Common myeloid progenitor, CD34-positive (primary cell): ENCODE results near the gene GATA6.
"Not testable (repeated sequence)": the region's sequence is repeated elsewhere in the genome, so short reads cannot be mapped to it uniquely, and the experiment has no call there.

Experiments used
- CTCF ChIA-PET: fragments of 350-600 bp; sonication (Branson Sonifier 250); formaldehyde crosslinking; loops from one replicate; lab custom pipeline; 2021; ENCODE audit warnings: antibody characterized with exemption; lab: Charles Lee
- POLR2A ChIA-PET: fragments of 350-600 bp; sonication (Branson Sonifier 250); formaldehyde crosslinking; loops from one replicate; lab custom pipeline; 2021; ENCODE audit warnings: antibody characterized with exemption; lab: Charles Lee
- DNase-seq, 3 donors: peaks; one replicate each; pipeline versions ENCODE4 v3.0.0 to v3.0.0-alpha.2; 2013
- H3K27ac ChIP-seq, 2 experiments: 1 replicate in 1 of 2; 2 replicates in 1 of 2; pipeline ENCODE4 v1.7.0; 2013; ENCODE audit warnings: inconsistent platforms in 2 of 2, low read length in 2 of 2, mild to moderate bottlenecking in 2 of 2, low read depth in 1 of 2, moderate library complexity in 1 of 2; ENCODE audit not compliant: severe bottlenecking in 2 of 2, insufficient read depth in 1 of 2, poor library complexity in 1 of 2
- H3K27me3 ChIP-seq, 5 experiments: replicated peaks in 2 of 5; 1 replicate in 3 of 5; 2 replicates in 2 of 5; pipeline versions ENCODE4 v1.6.1 to v1.7.0; 2013; ENCODE audit warnings: low read length in 4 of 5, mild to moderate bottlenecking in 2 of 5, moderate library complexity in 2 of 5, inconsistent platforms in 1 of 5; ENCODE audit not compliant: insufficient read depth in 5 of 5, control insufficient read depth in 4 of 5
- H3K36me3 ChIP-seq, 4 experiments: 1 replicate in 2 of 4; 2 replicates in 2 of 4; pipeline versions ENCODE4 v1.6.1 to v1.7.0; 2013; ENCODE audit warnings: low read length in 3 of 4, control low read depth in 1 of 4, mild to moderate bottlenecking in 1 of 4; ENCODE audit not compliant: control insufficient read depth in 4 of 4, insufficient read depth in 4 of 4
- H3K4me1 ChIP-seq, 4 experiments: 1 replicate in 3 of 4; 2 replicates in 1 of 4; pipeline versions ENCODE4 v1.6.1 to v1.7.1; 2013; ENCODE audit warnings: low read length in 3 of 4, mild to moderate bottlenecking in 3 of 4, control low read depth in 1 of 4, inconsistent platforms in 1 of 4, moderate library complexity in 1 of 4; ENCODE audit not compliant: control insufficient read depth in 4 of 4, insufficient read depth in 4 of 4; ENCODE audit errors: control extremely low read depth in 1 of 4
- H3K4me3 ChIP-seq, 7 experiments: 1 replicate in 4 of 7; 2 replicates in 3 of 7; pipeline versions ENCODE4 v1.5.1 to v1.7.0; 2013; ENCODE audit warnings: mild to moderate bottlenecking in 7 of 7, low read length in 6 of 7, moderate library complexity in 6 of 7, inconsistent platforms in 2 of 7, low read depth in 2 of 7, control low read depth in 1 of 7; ENCODE audit not compliant: insufficient read depth in 4 of 7, control insufficient read depth in 1 of 7; ENCODE audit errors: extremely low read depth in 1 of 7
- H3K9me3 ChIP-seq, 5 experiments: 1 replicate in 4 of 5; 2 replicates in 1 of 5; pipeline versions ENCODE4 v1.6.1 to v1.7.1; 2013; ENCODE audit warnings: low read length in 4 of 5, mild to moderate bottlenecking in 2 of 5, inconsistent platforms in 1 of 5, low read depth in 1 of 5, moderate library complexity in 1 of 5; ENCODE audit not compliant: control insufficient read depth in 4 of 5, insufficient read depth in 2 of 5; ENCODE audit errors: control extremely low read depth in 1 of 5
- WGBS: methylation state at CpG from one replicate; pipeline ENCODE4 v1.1.5; 2013; ENCODE audit not compliant: insufficient coverage; 5-methylcytosine and 5-hydroxymethylcytosine counted together

Gene GATA6

DNA sequence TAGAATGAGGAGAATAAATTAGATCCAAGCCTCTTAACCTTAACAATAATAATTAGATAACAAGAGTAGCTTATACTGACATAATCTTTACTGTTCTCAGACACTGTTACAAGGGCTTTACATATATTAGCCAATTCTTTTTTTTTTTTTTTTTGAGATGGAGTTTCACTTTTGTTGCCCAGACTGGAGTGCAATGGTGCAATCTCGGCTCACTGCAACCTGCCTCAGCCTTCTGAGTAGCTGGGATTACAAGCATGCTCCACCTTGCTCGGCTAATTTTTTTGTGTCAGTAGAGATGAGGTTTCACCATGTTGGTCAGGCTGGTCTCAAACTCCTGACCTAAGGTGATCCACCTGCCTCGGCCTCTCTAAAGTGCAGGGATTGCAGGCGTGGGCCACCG is 27.6 kb downstream of the GATA6 start:
- H3K4me1 ChIP-seq, DNase-seq, POLR2A ChIA-PET, H3K27ac ChIP-seq, H3K4me3 ChIP-seq, H3K9me3 ChIP-seq, H3K36me3 ChIP-seq: not testable (repeated sequence)
- WGBS: 100% methylated on average over 2 of the region's 5 CpGs
- CTCF ChIA-PET: interaction anchor here (0.6 kb wide), 1 partner anchor 18 kb away, joined by 3 read pairs; no protein-coding TSS in a partner anchor
- peaks cover 0 to 66% (median 19%) of the 10 kb centered on the region in 5 experiments for H3K27me3 ChIP-seq

DNA sequence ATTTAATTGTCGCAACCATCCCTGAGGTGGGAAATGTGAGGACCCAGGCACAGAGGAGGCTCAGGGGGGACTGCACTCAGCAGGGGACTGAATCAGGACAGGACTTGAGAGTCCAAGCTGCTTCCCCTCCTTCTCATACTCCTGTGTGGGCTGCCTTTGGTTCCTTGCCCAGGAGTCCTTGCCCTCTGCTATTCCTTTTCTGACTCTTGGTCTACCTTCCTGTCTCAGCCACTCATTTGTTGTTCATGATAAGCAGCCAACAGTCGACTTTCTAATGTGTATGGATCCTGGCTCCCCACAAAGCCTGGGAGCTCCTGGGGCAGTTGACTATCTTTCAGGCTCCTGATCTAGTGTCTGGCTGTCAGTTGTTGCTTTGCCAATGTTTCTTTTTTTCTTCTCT is 28.3 kb downstream of the GATA6 start:
- H3K27ac ChIP-seq: no peak overlapping the region
- H3K36me3 ChIP-seq: no peaks in the 10 kb centered on the region
- H3K4me3 ChIP-seq: no peak overlapping the region
- CTCF ChIA-PET: no interaction called here
- DNase-seq: no peak
- peaks cover 0 to 60% (median 14%) of the 10 kb centered on the region in 5 experiments for H3K27me3 ChIP-seq
- WGBS: 96% methylated on average over 2 of the region's 2 CpGs
- POLR2A ChIA-PET: no interaction called here
- H3K4me1 ChIP-seq: no peaks in the 10 kb centered on the region
- H3K9me3 ChIP-seq: no peaks in the 10 kb centered on the region

DNA sequence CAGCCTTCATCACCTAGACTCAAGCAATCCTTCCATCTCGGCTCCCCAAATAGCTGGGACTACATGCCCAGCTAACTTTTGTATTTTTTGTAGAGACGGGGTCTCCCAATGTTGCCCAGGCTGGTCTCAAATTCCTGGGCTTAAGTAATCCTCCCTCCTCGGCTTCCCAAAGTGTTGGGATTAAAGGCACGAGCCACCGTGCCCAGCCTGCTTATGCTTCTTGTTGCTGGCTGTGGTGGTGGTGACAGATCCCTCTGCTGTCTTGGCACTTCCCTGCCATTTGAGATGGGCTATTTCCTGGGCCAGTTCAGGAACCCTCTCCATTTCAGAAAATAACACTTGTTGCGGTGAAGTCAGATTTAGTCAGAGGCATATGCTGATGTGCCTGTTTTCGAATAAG is 28.8 kb downstream of the GATA6 start:
- Histone ChIP-seq H3K4me1 (no peaks in the 10 kb centered on the region), H3K9me3 (no peaks in the 10 kb centered on the region), H3K36me3 (no peaks in the 10 kb centered on the region), H3K27me3 (peaks cover 0 to 58% (median 12%) of the 10 kb centered on the region in 5 experiments), H3K27ac (no peak overlapping the region), H3K4me3 (no peak overlapping the region)
- POLR2A ChIA-PET: no interaction called here
- CTCF ChIA-PET: no interaction called here
- 100% methylated on average over 3 of the region's 7 CpGs for WGBS
- DNase-seq: no peak

DNA sequence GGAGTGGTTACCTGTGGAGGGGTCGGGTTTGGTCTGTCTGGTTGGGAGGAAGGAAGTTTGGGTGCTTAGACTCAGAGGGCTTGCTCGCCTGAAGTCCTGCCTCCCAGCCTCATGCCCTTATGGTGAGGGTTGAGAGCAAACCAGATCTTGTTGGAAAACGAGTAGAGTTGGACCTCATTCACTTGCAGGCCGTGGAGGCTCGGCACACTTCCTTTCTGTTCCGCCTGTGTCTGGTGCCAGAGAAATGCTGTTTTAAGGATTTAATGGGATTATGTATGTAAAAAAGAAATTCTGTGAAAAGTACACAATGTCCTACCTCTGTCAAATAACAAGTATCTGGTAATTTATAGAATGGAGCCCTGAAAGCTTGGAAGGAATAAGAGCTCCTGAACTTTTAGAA is 29.6 kb downstream of the GATA6 start:
- H3K36me3 ChIP-seq: no peaks in the 10 kb centered on the region
- 50% methylated on average over 4 of the region's 6 CpGs for WGBS
- DNase-seq: no peak
- no peaks in the 10 kb centered on the region for H3K4me1 ChIP-seq
- H3K9me3 ChIP-seq: no peaks in the 10 kb centered on the region
- H3K27ac ChIP-seq: no peak overlapping the region
- ChIA-PET POLR2A (no interaction called here), CTCF (no interaction called here)
- H3K27me3 ChIP-seq: peaks cover 0 to 51% (median 12%) of the 10 kb centered on the region in 5 experiments
- H3K4me3 ChIP-seq: no peak overlapping the region

DNA sequence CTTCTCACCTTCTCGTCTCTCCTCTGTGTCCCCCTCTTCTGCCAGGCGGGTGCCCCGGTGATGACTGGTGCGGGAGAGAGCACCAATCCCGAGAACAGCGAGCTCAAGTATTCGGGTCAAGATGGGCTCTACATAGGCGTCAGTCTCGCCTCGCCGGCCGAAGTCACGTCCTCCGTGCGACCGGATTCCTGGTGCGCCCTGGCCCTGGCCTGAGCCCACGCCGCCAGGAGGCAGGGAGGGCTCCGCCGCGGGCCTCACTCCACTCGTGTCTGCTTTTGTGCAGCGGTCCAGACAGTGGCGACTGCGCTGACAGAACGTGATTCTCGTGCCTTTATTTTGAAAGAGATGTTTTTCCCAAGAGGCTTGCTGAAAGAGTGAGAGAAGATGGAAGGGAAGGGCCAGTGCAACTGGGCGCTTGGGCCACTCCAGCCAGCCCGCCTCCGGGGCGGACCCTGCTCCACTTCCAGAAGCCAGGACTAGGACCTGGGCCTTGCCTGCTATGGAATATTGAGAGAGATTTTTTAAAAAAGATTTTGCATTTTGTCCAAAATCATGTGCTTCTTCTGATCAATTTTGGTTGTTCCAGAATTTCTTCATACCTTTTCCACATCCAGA is 31.3 kb downstream of the GATA6 start:
- H3K27ac ChIP-seq: no peak overlapping the region
- CTCF ChIA-PET: no interaction called here
- 95% methylated on average over 29 of the region's 32 CpGs for WGBS

DNA sequence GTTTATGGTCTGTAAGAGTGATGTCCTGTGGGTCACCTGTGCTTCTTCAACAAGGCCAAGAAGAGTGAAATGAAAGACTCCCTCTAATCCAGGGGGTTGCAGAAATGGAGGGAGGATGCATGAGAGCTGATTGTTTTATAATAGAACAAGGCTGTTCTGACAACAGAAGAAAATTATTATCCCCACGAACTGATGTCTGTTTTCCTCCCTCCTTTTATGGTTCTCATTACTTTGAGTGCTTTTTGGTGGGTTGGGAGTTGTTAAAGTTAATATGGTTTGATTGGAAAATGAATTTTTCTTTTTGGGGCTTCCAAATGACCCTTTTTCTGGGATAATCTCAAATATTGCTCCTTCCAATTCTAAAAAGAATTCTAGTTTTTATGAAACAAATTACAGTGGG is 33.6 kb downstream of the GATA6 start:
- POLR2A ChIA-PET: no interaction called here
- Histone ChIP-seq H3K4me1 (no peaks in the 10 kb centered on the region), H3K4me3 (no peak overlapping the region), H3K27ac (no peak overlapping the region), H3K9me3 (no peaks in the 10 kb centered on the region), H3K27me3 (peaks cover 0 to 36% (median 9%) of the 10 kb centered on the region in 5 experiments), H3K36me3 (no peaks in the 10 kb centered on the region)
- WGBS: no CpG with 5 or more reads among the region's 1 CpG
- no peak for DNase-seq
- CTCF ChIA-PET: no interaction called here

More for the DNA sequence above, 31.3 kb downstream of the GATA6 start:
- Histone ChIP-seq H3K9me3 (no peaks in the 10 kb centered on the region), H3K36me3 (no peaks in the 10 kb centered on the region), H3K4me3 (no peak overlapping the region), H3K27me3 (peaks cover 0 to 48% (median 9%) of the 10 kb centered on the region in 5 experiments), H3K4me1 (no peaks in the 10 kb centered on the region)
- POLR2A ChIA-PET: no interaction called here
- DNase-seq: no peak

DNA sequence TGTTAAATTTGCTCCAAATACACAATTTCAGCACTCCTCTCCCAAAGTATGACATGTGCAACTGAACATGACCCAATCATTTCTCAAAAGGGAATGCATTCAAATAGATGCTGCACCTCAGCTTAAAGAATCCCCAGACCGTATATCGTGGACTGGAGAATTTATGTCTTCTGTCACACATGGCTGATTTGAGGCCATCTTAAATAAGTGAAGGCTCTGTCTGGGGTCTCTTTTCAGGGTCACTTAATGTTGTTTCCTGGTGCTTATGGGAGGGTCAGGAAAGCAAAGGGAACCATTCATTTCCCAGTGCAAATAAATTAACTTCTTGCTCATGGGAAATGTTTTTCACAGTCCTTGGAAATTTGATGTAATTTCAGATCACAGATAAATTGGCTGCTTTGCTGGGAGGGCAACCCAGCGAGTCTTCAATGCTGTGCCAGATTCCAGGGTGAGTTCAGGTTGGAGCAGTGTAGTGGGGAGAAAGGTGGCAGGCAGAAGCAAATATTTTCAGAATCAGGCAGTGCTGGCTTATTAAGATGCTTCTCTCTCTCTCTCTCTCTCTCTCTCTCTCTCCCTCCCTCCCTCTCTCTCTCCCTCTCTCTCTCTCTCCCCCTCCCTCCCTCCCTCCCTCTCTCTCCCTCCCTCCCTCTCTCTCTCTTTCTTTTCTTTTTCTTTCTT is 34.3 kb downstream of the GATA6 start:
- Histone ChIP-seq H3K27ac (no peak overlapping the region), H3K27me3 (peaks cover 0 to 34% (median 9%) of the 10 kb centered on the region in 5 experiments), H3K9me3 (no peaks in the 10 kb centered on the region), H3K36me3 (no peaks in the 10 kb centered on the region), H3K4me3 (no peak overlapping the region), H3K4me1 (no peaks in the 10 kb centered on the region)
- no peak for DNase-seq
- 100% methylated on average over 1 of the region's 3 CpGs for WGBS
- ChIA-PET POLR2A (no interaction called here), CTCF (no interaction called here)
